Thyroid gland (tissue), 4 donors: ENCODE results near the gene ANXA10.

Source experiments
- CTCF ChIP-seq, 6 experiments: fragments of 200-600 bp in 3 of 6; fragments of 450-650 bp in 3 of 6; sonication (generic) in 3 of 6; IDR thresholded peaks; one replicate each; pipeline ENCODE4 v1.5.1; 2016 to 2019; ENCODE audit warnings: antibody characterized with exemption in 6 of 6, mild to moderate bottlenecking in 2 of 6, inconsistent platforms in 1 of 6, moderate library complexity in 1 of 6
- POLR2A ChIP-seq, 2 donors: fragments of 450-650 bp; IDR thresholded peaks; one replicate each; pipeline ENCODE4 v1.6.1; 2017; ENCODE audit warnings: antibody characterized with exemption in 2 of 2, mild to moderate bottlenecking in 2 of 2, moderate library complexity in 1 of 2

DNA sequence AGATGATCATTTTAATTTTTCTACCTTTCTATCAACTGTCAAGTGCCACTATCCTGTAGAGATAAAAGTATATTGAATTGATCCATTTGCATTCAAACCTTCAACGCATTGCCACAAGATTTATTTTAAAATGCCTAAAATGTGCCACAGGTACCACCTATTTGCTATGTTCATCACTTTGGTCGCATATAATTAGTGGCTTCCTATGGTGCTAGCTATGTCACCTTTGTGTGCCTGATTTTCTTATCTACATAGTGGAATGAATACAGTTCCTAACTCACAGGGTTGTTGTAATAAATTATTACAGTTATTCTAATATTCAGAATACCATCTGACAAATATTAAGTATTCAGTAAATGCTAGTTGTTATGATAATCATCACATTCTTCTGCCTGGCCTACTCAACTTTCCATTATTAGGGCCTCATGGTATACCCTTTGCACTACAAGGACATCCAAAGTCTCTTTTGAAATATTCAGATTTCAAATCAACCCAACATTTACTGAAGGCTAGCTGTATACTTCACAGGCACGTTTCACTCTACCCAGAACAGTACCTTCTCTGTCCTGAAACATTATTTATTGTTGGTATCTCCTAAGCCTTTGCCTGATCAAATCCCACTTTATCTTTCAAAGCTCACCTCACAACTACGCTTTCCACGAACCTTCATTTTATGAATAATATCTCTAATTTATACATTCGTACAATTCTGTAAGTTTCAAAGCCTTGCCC lies 62.4 kb downstream of the ANXA10 start:
- no peak for TF ChIP-seq CTCF (IDR thresholded peaks at IDR 0.05)
- TF ChIP-seq POLR2A (IDR thresholded peaks at IDR 0.05) = no peak
